ENCODE data around the gene TUT4. TPM values are rescaled to one million over a fixed set of nuclear protein-coding genes. Genes with fewer than 3 reads are reported as not detected.

Gene TUT4
- total RNA-seq, 1 donor from 2014 or later = 36.2 TPM

Other genes starting within 250 kb of the TUT4 start
- gene CC2D1B, start 186.9 kb downstream of the TUT4 start, total RNA-seq = 13.0 TPM
- gene ORC1, start 148.7 kb downstream of the TUT4 start, total RNA-seq = 0.32 TPM
- 21.6 TPM for gene PRPF38A, start 148.5 kb downstream of the TUT4 start, total RNA-seq
- gene GPX7, start 49.3 kb upstream of the TUT4 start, total RNA-seq = 4.2 TPM
- gene SHISAL2A, start 80.1 kb upstream of the TUT4 start, total RNA-seq = not detected
- gene COA7, start 145.3 kb upstream of the TUT4 start, total RNA-seq = 18.5 TPM
- gene ZYG11B, start 173.4 kb upstream of the TUT4 start, total RNA-seq = 84.3 TPM

All from left ventricle myocardium superior (tissue), 1 donor.